Testis (tissue), 3 donors: ENCODE measurements around the gene IFT22. TPM values are rescaled to one million over a fixed set of nuclear protein-coding genes. Genes with fewer than 3 reads are reported as not detected.
"Not testable (repeated sequence)": the region's sequence is repeated elsewhere in the genome, so short reads cannot be mapped to it uniquely, and the experiment has no call there.

Experiments used
- DNase-seq: peaks from one replicate; pipeline ENCODE4 v3.0.0-alpha.2; 2019
- H3K27ac ChIP-seq, 2 donors: fragments of 200-600 bp; sonication (generic); one replicate each; pipeline ENCODE4 v1.5.1; 2019
- H3K27me3 ChIP-seq: fragments of 200-600 bp; sonication (generic); one replicate; pipeline ENCODE4 v1.5.1; 2019
- H3K36me3 ChIP-seq: fragments of 200-600 bp; sonication (generic); one replicate; pipeline ENCODE4 v1.5.1; 2017; ENCODE audit warnings: low read depth; ENCODE audit errors: missing control alignments
- H3K4me1 ChIP-seq: fragments of 200-600 bp; sonication (generic); one replicate; pipeline ENCODE4 v1.5.1; 2019
- H3K4me3 ChIP-seq, 2 donors: fragments of 200-600 bp; sonication (generic); one replicate each; pipeline ENCODE4 v1.5.1; 2017 to 2019
- H3K9me3 ChIP-seq: fragments of 200-600 bp; sonication (generic); one replicate; pipeline ENCODE4 v1.5.1; 2017
- POLR2A ChIP-seq: fragments of 450-650 bp; IDR thresholded peaks from one replicate; pipeline ENCODE4 v1.6.1; 2017; ENCODE audit warnings: antibody characterized with exemption, mild to moderate bottlenecking, moderate library complexity
- WGBS, 2 donors: methylation state at CpG; one replicate each; pipeline ENCODE4 v1.1.5; 2018; 5-methylcytosine and 5-hydroxymethylcytosine counted together
- intact Hi-C: fragments of 100-400 bp; cut with DNase I; formaldehyde crosslinking; loops from one replicate; pipeline ENCODE4 v1.15.1; 2023; ENCODE audit warnings: low total_unique reads
- polyA plus RNA-seq: library from polyadenylated mRNA; stranded (reverse); fragments of 350-450 nt; fragmentation: Illumina TruSeq; extraction: RNeasy Lipid Tissue Mini Kit (QIAGEN cat#74804); gene quantifications from one replicate; pipeline ENCODE4 v1.2.3, GENCODE V29; 2014; ENCODE audit warnings: low read depth, low replicate concordance; ENCODE audit not compliant: insufficient read depth
- total RNA-seq, 2 donors: library from RNA; depleted of rRNA; stranded (reverse); fragments of >200 nt; gene quantifications; one replicate each; pipeline ENCODE4 v1.2.3, GENCODE V29; 2016
- TF ChIP-seq, protein P1 (sequence below), 3 experiments: fragments of 450-650 bp in 2 of 3; fragments of 200-600 bp in 1 of 3; sonication (generic) in 1 of 3; IDR thresholded peaks; one replicate each; pipeline ENCODE4 v1.5.1; 2016 to 2019; ENCODE audit warnings: antibody characterized with exemption in 3 of 3, mild to moderate bottlenecking in 2 of 3, moderate library complexity in 1 of 3

IFT22 gene
- total and polyA plus RNA-seq, 3 donors from 2014 or later: 47.4 to 270 (median 94.6) TPM

DNA sequence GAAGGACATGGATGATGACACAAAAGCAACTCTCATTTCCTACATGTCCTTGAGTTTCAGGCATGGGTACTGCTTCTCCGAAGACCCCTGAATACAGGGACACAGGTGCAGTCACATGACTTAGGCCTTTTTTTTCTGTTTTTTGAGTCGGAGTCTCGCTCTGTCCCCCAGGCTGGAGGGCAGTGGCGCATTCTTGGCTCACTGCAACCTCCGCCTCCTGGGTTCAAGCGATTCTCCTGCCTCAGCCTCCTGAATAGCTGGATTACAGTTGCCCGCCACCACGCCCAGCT, 26.8 kb downstream of the IFT22 start:
- Histone ChIP-seq H3K4me3 (no peak overlapping the region), H3K27ac (no peak overlapping the region), H3K9me3 (no peaks in the 10 kb centered on the region), H3K36me3 (no peaks in the 10 kb centered on the region), H3K27me3 (no peaks in the 10 kb centered on the region), H3K4me1 (no peaks in the 10 kb centered on the region)
- intact Hi-C loops: no loop called here
- DNase-seq: no peak
- TF ChIP-seq POLR2A: no peak
- TF ChIP-seq, protein P1, sequence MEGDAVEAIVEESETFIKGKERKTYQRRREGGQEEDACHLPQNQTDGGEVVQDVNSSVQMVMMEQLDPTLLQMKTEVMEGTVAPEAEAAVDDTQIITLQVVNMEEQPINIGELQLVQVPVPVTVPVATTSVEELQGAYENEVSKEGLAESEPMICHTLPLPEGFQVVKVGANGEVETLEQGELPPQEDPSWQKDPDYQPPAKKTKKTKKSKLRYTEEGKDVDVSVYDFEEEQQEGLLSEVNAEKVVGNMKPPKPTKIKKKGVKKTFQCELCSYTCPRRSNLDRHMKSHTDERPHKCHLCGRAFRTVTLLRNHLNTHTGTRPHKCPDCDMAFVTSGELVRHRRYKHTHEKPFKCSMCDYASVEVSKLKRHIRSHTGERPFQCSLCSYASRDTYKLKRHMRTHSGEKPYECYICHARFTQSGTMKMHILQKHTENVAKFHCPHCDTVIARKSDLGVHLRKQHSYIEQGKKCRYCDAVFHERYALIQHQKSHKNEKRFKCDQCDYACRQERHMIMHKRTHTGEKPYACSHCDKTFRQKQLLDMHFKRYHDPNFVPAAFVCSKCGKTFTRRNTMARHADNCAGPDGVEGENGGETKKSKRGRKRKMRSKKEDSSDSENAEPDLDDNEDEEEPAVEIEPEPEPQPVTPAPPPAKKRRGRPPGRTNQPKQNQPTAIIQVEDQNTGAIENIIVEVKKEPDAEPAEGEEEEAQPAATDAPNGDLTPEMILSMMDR (IDR thresholded peaks at IDR 0.05): no peak
- 80 to 87% methylated on average over 8 of the region's 8 CpGs for WGBS, 2 donors

DNA sequence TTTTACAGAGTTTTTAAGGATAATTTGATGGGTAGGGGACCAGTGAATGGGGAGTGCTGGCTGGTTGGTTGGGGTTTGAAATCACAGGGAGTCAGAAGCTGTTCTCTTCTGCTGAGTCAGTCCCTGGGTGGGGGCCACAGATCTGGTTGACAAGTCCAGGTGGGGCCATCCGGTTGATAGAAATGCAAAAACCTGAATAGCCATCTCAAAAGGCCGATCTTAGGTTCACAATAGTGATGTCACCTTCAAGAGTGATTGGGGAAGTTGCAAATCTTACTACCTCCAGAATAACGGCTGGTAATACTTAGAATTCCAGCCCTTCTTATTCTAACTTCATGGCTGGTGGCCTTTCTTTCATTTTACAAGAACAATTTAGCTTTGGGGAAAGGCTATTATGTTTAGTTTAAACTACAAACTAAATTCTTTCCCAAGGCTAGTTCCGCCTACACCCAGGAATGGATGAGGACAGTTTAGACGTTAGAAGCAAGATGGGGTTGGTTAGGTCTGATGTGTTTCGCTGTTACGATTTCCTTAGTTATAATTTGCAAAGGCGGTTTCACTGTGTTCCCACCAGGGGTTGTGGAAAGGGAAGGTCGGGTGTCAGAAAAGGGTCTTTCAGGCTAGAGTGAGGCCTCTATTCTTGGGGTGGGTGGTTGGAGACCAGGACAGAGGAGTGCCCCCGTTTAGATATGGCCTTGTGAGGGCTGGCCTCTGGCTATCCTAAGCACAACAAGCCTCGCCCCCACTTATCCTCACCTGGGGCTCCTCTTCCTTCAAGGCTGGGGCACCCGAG, 27.4 kb downstream of the IFT22 start:
- no peaks in the 10 kb centered on the region for H3K9me3 ChIP-seq
- WGBS, 2 donors: 59 to 68% methylated on average over 12 of the region's 12 CpGs
- TF ChIP-seq, protein P1 (IDR thresholded peaks at IDR 0.05): no peak
- TF ChIP-seq POLR2A: no peak
- H3K36me3 ChIP-seq: no peaks in the 10 kb centered on the region
- intact Hi-C loops: no loop called here
- no peak for DNase-seq
- H3K4me1 ChIP-seq: no peaks in the 10 kb centered on the region
- no peaks in the 10 kb centered on the region for H3K27me3 ChIP-seq
- no peak overlapping the region for H3K4me3 ChIP-seq
- no peak overlapping the region for H3K27ac ChIP-seq

DNA sequence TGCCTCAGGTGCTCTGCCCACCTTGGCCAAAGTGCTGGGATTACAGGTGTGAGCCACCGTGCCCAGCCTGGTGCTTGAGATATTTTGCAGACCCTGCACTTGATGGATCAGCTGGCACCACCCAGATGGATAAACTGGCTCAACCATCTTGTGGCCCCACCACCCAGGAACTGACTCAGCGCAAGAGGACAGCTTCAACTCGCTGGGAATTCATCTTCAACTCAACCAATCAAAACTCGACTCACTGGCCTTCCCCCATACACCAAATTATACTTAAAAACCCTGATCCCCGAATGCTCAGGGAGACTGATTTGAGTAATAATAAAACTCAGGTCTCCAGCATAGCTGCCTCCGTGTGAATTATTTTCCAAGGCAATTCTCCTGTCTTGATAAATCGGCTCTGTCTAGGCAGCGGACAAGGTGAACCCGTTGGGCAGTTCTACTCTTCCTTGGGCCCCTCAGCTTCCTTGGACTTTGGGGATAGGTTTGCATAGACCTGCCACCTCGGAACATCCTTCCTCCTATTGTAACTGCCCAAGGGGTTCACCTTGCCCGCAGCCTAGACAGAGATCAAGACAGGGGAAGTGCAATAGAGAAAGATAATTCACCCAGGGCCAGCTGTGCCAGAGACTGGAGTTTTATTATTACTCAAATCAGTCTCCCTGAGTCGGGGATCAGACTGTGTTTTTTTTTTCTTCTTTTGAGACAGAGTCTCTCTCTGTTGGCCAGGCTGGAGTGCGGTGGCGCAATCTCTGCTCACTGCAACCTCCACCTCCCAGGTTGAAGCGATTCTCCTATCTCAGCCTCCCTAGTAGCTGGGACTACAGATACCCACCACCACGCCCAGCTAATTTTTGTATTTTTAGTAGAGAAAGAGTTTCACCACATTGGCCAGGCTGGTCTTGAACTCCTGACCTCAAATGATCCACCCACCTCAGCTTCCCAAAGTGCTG, 28.3 kb downstream of the IFT22 start:
- H3K4me1 ChIP-seq, intact Hi-C loops, H3K9me3 ChIP-seq, H3K27me3 ChIP-seq, H3K36me3 ChIP-seq, H3K4me3 ChIP-seq, DNase-seq, H3K27ac ChIP-seq: not testable (repeated sequence)
- WGBS, 2 donors: 58 to 59% methylated on average over 16 of the region's 16 CpGs

DNA sequence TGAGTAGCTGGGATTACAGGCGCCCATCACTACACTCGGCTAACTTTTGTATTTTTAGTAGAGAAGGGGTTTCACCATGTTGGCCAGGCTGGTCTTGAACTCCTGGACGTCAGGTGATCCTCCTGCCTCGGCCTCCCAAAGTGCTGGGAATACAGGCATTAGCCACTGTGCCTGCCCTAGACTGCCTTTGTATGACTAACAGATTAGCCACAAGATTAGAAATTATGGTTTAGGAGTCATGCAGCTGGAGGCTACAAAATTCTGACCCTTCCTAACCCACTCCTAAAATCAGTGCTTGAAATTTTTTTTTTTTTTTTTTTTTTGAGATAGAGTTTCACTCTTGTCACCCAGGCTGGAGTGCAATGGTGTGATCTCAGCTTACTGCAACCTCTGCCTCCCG, 29.0 kb downstream of the IFT22 start:
- H3K9me3 ChIP-seq, H3K4me1 ChIP-seq, H3K4me3 ChIP-seq, H3K27ac ChIP-seq, DNase-seq, intact Hi-C loops, H3K27me3 ChIP-seq, H3K36me3 ChIP-seq: not testable (repeated sequence)
- 80 to 84% methylated on average over 5 of the region's 5 CpGs for WGBS, 2 donors

DNA sequence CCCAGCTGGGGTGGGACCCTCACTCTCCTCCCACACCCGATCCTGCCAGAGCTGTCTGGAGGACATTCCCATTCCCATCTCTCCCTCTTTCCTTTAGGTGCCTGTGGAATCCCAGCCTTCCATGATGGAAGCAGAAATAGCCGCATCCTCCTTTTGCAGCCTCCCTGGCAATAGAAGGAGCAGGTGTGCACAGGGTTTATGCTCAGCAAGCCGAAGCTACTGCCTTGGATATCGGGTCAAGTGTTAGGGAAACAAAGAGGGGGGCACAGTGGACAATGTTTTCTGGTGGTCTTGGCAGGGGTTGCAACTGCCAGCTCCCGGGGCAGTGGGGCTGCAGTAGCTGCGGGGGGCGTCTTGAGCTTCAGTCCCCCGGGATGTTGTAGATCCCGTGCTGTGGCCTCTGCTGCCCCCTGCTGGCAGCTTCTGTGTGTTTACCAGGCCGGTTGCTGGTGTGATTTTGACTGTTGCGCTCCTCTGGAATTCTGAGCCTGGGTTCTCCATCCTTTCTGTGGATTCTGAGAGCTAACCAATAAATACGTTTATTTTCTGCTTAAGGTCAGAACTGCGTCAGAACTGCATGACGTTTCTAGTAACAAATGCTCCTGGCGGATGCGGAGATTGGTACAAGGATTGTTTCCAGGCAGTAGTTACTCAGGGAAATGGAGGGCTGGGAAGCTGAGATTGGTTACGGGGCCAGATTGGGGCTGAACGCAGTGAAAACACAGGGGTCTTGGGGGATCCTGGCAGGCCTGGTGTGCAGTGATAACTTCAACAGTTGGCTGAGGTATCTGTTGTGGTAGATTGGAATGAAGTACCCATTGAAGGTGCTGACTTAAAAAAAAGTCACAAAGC, 31.2 kb downstream of the IFT22 start:
- H3K27me3 ChIP-seq, H3K36me3 ChIP-seq, H3K27ac ChIP-seq, H3K4me3 ChIP-seq, H3K4me1 ChIP-seq, H3K9me3 ChIP-seq, intact Hi-C loops: not testable (repeated sequence)
- TF ChIP-seq, protein P1 (IDR thresholded peaks at IDR 0.05): peak; percentile 46 to 82 (median 57)
- 12 to 13% methylated on average over 16 to 17 of the region's 18 CpGs for WGBS, 2 donors
- DNase-seq: peak; percentile 87

DNA sequence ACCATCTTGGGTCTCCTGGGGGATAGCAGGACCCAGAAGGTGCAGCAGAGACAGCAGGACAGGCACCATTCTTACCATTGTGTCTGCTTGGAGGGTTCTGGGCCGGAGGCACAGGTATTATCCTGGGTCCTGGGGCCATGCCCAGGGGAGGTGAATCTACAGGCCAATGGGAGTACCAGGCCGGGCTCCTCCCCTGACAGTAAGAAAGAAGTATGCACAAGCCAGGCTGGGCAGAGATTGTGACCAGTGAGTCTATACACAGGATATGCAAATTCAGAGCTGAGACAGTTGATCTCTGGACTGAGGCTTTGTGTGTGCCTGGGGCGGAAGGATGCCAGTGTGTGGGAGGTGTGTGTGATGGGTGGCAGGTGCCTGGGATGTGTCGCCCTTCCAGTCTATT, 31.9 kb downstream of the IFT22 start:
- not testable (repeated sequence) for H3K27ac ChIP-seq, H3K9me3 ChIP-seq, H3K4me3 ChIP-seq, H3K4me1 ChIP-seq, H3K27me3 ChIP-seq, DNase-seq, H3K36me3 ChIP-seq
- 64 to 72% methylated on average over 2 to 4 of the region's 4 CpGs for WGBS, 2 donors
- intact Hi-C loops: loop anchor here (10.0 kb wide), 1 partner anchor 125 kb away; the partner anchor contains the start of gene VGF
